Stimulated activated CD8-positive, alpha-beta memory T cell treated with anti-CD3 and anti-CD28 coated beads, Interleukin-2, amount 100 ng/mL, for 1 hour (primary cell): ENCODE results near the gene S1PR1.

Experiments
- DNase-seq, 2 donors: peaks; one replicate each; pipeline ENCODE4 v3.0.0-alpha.2; 2020; ENCODE audit warnings: low read depth in 2 of 2

Gene S1PR1

GRCh38 chr1:101245246-101245927, 8.6 kb downstream of the S1PR1 start:
- DNase-seq = no peak

GRCh38 chr1:101247404-101248287, 10.8 kb downstream of the S1PR1 start:
- no peak for DNase-seq

- DNase-seq = no peak
These were observed 13.4 kb downstream of the S1PR1 start for GRCh38 chr1:101250222-101250621.

- no peak for DNase-seq
These were observed 13.9 kb downstream of the S1PR1 start for GRCh38 chr1:101250656-101251272.

GRCh38 chr1:101251504-101251903, 14.7 kb downstream of the S1PR1 start:
- DNase-seq = no peak

- DNase-seq = no peak
These were observed 17.3 kb downstream of the S1PR1 start for GRCh38 chr1:101253976-101254674.

GRCh38 chr1:101257500-101258325, 20.9 kb downstream of the S1PR1 start:
- DNase-seq = no peak

- no peak for DNase-seq
These were observed 22.9 kb downstream of the S1PR1 start for GRCh38 chr1:101259744-101260148.

GRCh38 chr1:101260556-101261350, 23.9 kb downstream of the S1PR1 start:
- no peak for DNase-seq

GRCh38 chr1:101261623-101262022, 24.8 kb downstream of the S1PR1 start:
- no peak for DNase-seq

GRCh38 chr1:101262060-101262459, 25.2 kb downstream of the S1PR1 start:
- no peak for DNase-seq

- DNase-seq = no peak
These were observed 26.0 kb downstream of the S1PR1 start for GRCh38 chr1:101262630-101263348.

GRCh38 chr1:101264697-101265096, 27.9 kb downstream of the S1PR1 start:
- no peak for DNase-seq

GRCh38 chr1:101265684-101266083, 28.9 kb downstream of the S1PR1 start:
- DNase-seq = no peak

GRCh38 chr1:101267082-101267481, 30.3 kb downstream of the S1PR1 start:
- DNase-seq = no peak

GRCh38 chr1:101268893-101269292, 32.1 kb downstream of the S1PR1 start:
- DNase-seq = no peak

- DNase-seq = no peak
These were observed 38.9 kb downstream of the S1PR1 start for GRCh38 chr1:101275672-101276071.

GRCh38 chr1:101276818-101277217, 40.0 kb downstream of the S1PR1 start:
- no peak for DNase-seq

- DNase-seq = no peak
These were observed 41.4 kb downstream of the S1PR1 start for GRCh38 chr1:101278238-101278637.

- DNase-seq = no peak
These were observed 42.0 kb downstream of the S1PR1 start for GRCh38 chr1:101278845-101279244.
